Body of pancreas (tissue), 4 donors: ENCODE results near the gene DDX42. TPM values are rescaled to one million over a fixed set of nuclear protein-coding genes. Genes with fewer than 3 reads are reported as not detected.
"Not testable (repeated sequence)": the region's sequence is repeated elsewhere in the genome, so short reads cannot be mapped to it uniquely, and the experiment has no call there.

Experiments used
- ATAC-seq: fragments of 150-250 bp; one replicate; pipeline ENCODE4 v1.9.1; 2016
- DNase-seq, 4 donors: peaks; one replicate each; pipeline ENCODE4 v3.0.0-alpha.2; 2019
- H3K27ac ChIP-seq, 4 donors: fragments of 200-600 bp; sonication (generic); 1 replicate in 3 of 4; 2 replicates in 1 of 4; pipeline versions ENCODE4 v1.5.1 to v1.6.1; 2016 to 2019; ENCODE audit warnings: mild to moderate bottlenecking in 1 of 4, mixed read lengths in 1 of 4, moderate library complexity in 1 of 4
- H3K27me3 ChIP-seq, 2 donors: fragments of 200-600 bp; sonication (generic); one replicate each; pipeline ENCODE4 v1.6.0; 2016; ENCODE audit warnings: mild to moderate bottlenecking in 1 of 2
- H3K36me3 ChIP-seq, 2 donors: fragments of 200-600 bp; sonication (generic); replicated peaks in 1 of 2; 2 replicates each; pipeline ENCODE4 v1.5.1; 2016; ENCODE audit warnings: low read depth in 2 of 2; ENCODE audit not compliant: insufficient read depth in 1 of 2
- H3K4me1 ChIP-seq: fragments of 200-600 bp; sonication (generic); one replicate; pipeline ENCODE4 v1.6.0; 2016
- H3K4me3 ChIP-seq, 2 donors: fragments of 200-600 bp; sonication (generic); 1 replicate in 1 of 2; 2 replicates in 1 of 2; pipeline ENCODE4 v1.5.1; 2016 to 2019
- H3K9me3 ChIP-seq, 3 donors: fragments of 200-600 bp; sonication (generic); 1 replicate in 2 of 3; 2 replicates in 1 of 3; pipeline ENCODE4 v1.5.1; 2016
- POLR2A ChIP-seq, 3 donors: fragments of 450-650 bp; IDR thresholded peaks; one replicate each; pipeline ENCODE4 v1.6.1; 2016; ENCODE audit warnings: antibody characterized with exemption in 3 of 3, mild to moderate bottlenecking in 2 of 3
- WGBS, 2 donors: methylation state at CpG; one replicate each; pipeline ENCODE4 v1.1.5; 2017; 5-methylcytosine and 5-hydroxymethylcytosine counted together
- intact Hi-C: fragments of 100-400 bp; cut with DNase I; formaldehyde crosslinking; loops from one replicate; pipeline ENCODE4 v1.15.1; 2023
- total RNA-seq, 2 donors: library from RNA; depleted of rRNA; stranded (reverse); fragments of >200 nt; gene quantifications; one replicate each; pipeline ENCODE4 v1.1.0, GENCODE V29; 2016
- TF ChIP-seq, protein P1 (sequence below), 7 experiments: fragments of 450-650 bp in 4 of 7; fragments of 200-600 bp in 3 of 7; sonication (generic) in 3 of 7; IDR thresholded peaks; one replicate each; pipeline ENCODE4 v1.5.1; 2016 to 2019; ENCODE audit warnings: antibody characterized with exemption in 7 of 7

Gene DDX42
- total RNA-seq, 2 donors from 2014 or later, result 114 to 116 TPM

DNA sequence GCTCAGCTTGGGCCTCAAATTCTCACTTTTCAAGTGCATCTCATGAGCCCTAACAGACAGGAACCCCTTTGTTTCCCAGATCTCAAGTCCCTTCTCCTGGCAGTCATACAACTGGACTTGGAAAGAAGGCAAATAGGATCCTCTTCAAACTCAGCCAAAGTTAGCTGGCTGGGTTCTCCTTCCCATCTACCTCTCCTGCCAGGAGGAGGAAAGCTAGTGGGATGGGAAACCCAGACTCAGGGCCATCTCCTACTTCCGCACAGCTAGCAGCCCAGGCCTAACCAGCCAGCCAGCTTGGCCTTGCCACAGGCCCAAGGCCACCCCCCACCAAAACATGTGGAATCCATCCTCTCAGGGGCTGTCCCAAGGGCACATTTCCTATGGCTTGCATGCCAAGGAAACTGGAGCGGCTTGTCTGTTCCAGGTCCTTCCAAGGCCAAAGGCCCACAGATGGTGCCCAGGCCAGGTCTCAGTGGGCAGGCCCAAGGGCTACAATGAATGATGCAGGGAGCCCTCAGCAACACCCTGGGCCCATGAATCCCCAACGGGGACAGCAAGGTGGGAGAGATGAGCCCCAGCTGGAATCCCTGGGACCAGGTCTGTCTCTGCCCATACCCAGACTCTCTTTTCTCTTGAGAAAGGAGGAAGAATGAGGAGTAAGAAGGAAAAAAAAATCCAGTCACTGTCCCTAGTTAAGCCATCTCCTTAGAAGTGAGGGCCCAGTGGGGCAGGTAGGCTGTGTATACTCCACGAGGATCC lies 66.8 kb downstream of the DDX42 start:
- no peak for TF ChIP-seq POLR2A (IDR thresholded peaks at IDR 0.05)
- TF ChIP-seq, protein P1, sequence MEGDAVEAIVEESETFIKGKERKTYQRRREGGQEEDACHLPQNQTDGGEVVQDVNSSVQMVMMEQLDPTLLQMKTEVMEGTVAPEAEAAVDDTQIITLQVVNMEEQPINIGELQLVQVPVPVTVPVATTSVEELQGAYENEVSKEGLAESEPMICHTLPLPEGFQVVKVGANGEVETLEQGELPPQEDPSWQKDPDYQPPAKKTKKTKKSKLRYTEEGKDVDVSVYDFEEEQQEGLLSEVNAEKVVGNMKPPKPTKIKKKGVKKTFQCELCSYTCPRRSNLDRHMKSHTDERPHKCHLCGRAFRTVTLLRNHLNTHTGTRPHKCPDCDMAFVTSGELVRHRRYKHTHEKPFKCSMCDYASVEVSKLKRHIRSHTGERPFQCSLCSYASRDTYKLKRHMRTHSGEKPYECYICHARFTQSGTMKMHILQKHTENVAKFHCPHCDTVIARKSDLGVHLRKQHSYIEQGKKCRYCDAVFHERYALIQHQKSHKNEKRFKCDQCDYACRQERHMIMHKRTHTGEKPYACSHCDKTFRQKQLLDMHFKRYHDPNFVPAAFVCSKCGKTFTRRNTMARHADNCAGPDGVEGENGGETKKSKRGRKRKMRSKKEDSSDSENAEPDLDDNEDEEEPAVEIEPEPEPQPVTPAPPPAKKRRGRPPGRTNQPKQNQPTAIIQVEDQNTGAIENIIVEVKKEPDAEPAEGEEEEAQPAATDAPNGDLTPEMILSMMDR (IDR thresholded peaks at IDR 0.05), result no peak
- ATAC-seq, result no peak
- WGBS, 2 donors, result 40 to 43% methylated on average over 3 to 4 of the region's 4 CpGs
- DNase-seq, result peak in 3 of 4 donors; percentile 36 to 50 (median 37)
- intact Hi-C loops, result no loop called here
- Histone ChIP-seq H3K4me1 (peaks cover 58% of the 10 kb centered on the region), H3K9me3 (no peaks in the 10 kb centered on the region), H3K27ac (peak overlapping the region; percentile 65 to 94 (median 90)), H3K27me3 (no peaks in the 10 kb centered on the region), H3K4me3 (no peak overlapping the region), H3K36me3 (peaks cover 0 to 2% of the 10 kb centered on the region in 2 donors)

DNA sequence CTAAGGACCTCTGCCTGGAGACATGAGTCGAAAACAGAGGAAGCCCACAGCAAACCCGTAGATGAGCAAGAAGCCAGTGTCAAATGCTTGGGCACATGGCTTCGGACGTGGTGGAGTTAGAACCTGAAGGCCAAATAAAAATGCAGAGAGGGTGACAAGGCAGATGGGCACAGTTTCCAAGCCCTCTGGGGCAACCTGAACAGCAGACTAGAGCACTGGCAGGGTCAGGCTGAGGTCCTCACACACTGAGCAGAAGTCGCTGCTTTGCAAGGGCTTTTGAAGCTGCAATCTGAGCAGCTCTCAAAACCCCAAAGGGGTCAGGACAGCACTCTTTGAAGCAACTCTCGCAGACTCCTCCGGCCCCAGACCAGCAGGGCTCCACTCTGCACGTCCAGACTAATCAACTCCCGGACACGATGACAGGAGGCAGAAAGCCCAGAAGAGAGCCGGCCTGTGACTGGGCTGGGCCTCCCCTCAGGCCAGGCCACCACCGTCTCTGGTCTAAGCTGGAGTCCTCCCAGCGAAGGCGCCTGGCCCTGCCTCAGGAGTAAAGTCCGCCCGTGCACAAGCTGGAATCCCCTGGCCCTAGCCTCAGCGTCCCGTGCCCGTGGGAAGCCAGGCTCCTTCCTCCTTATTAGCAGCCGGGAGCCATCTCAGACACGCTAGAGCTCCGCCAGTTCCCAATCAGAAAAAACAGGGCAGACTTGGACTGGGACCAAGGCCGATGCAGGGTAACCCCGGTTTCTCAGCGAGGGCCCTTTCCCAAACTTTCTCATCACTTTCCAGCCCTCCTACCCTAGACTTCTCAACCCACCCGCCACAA lies 67.6 kb downstream of the DDX42 start:
- Histone ChIP-seq H3K27me3 (no peaks in the 10 kb centered on the region), H3K36me3 (no peaks in the 10 kb centered on the region), H3K4me1 (peaks cover 57% of the 10 kb centered on the region), H3K27ac (peak overlapping the region; percentile 87 to 94 (median 93)), H3K4me3 (peak overlapping the region; percentile 75 to 83), H3K9me3 (no peaks in the 10 kb centered on the region)
- 3 to 7% methylated on average over 9 to 24 of the region's 26 CpGs for WGBS, 2 donors
- ATAC-seq (peak; percentile 1), DNase-seq (peak; percentile 61 to 65 (median 65))
- peak in 2 of 3 donors; percentile 37 to 45 for TF ChIP-seq POLR2A (IDR thresholded peaks at IDR 0.05)
- TF ChIP-seq, protein P1 (IDR thresholded peaks at IDR 0.05), result no peak
- intact Hi-C loops, result no loop called here

DNA sequence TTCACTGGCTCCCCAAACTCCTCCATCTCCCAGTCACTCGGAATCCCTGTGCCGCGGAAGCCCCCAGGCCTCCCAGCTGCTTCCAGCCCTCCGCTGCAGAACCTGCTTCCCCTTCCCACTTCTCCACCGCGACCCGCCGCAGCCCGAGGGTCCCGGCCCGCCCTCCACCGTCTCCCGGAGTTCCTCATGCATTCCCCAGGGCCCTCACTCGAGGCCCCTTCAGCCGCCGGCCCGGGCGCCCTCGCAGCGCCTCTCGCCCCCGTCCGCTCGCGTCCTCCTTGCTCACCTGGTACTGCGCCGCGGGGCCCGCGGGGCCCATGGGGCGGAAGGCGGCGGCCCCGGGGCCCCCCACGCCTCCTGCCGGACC lies 68.2 kb downstream of the DDX42 start:
- Histone ChIP-seq H3K27me3 (no peaks in the 10 kb centered on the region), H3K36me3 (no peaks in the 10 kb centered on the region), H3K9me3 (no peaks in the 10 kb centered on the region), H3K4me1 (peaks cover 51% of the 10 kb centered on the region), H3K27ac (peak overlapping the region; percentile 87 to 94 (median 93)), H3K4me3 (peak overlapping the region; percentile 75 to 83)
- DNase-seq, result peak in 3 of 4 donors; percentile 38 to 53 (median 42)
- TF ChIP-seq POLR2A (IDR thresholded peaks at IDR 0.05), result peak in 1 of 3 donors; percentile 2
- TF ChIP-seq, protein P1 (IDR thresholded peaks at IDR 0.05), result no peak
- intact Hi-C loops, result no loop called here
- ATAC-seq, result peak; percentile 12
- WGBS, 2 donors, result 0% methylated on average over 20 to 31 of the region's 36 CpGs

DNA sequence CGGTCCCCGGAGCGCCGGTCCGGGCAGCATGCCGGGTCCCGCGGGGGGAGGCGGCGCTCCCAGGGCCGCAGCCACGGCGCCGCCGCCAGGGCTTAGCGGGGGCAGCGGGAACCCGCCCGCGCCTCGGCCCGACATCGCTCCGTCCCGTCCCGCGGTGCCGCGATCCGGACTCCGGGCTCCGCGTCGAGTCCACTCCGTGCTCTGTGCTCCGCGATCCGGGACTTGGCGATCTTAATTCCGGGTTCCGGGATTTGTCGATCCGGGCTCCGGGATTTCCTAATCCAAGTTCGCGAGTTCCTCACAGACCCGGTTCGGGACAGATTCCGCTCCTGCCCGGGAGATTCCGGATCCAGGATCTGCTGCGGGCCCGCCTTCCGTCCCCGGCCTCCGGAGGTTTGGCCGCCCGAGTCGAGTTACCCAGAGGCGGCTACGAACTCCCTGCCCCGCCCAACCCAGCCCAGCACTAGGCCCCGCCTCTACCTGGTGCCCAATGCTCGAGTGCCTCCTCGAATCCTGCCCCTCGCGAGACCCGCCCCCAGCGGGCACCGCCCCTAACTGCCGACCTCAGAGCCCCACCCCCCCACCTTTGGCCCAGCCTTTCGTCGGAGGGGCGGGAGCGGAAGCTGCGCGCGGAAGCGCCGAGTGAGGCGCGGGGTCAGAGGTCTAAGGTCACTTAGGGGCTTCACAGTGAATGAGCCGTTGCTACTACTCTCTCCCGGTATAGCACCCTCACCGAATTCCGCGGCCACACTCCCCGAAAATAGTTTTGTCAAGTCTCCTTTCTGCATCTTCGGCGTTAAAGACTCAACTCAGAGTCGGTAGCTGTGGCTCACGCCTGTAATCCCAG lies 68.8 kb downstream of the DDX42 start, which contains the start of gene SMARCD2:
Gene SMARCD2 (minus strand): TSS at position 146 of the 847 bp plus-strand sequence. CDS start 11 bp downstream, at position 135.
- Histone ChIP-seq H3K36me3 (no peaks in the 10 kb centered on the region), H3K4me3 (peak within 1 kb of the TSS; percentile 75 to 83), H3K4me1 (peaks cover 45% of the 10 kb centered on the region), H3K27ac (peak within 1 kb of the TSS; percentile 87 to 94 (median 93)), H3K27me3 (no peaks in the 10 kb centered on the region), H3K9me3 (no peaks in the 10 kb centered on the region)
- 0% methylated on average over 7 to 68 of the region's 92 CpGs for WGBS, 2 donors
- ATAC-seq, result peak; percentile 89
- peak; percentile 99 for DNase-seq
- TF ChIP-seq, protein P1 (IDR thresholded peaks at IDR 0.05), result peak in 3 of 7 experiments; percentile 9 to 28 (median 19)
- TF ChIP-seq POLR2A (IDR thresholded peaks at IDR 0.05), result peak; percentile 60 to 72 (median 62)
- intact Hi-C loops, result no loop called here

DNA sequence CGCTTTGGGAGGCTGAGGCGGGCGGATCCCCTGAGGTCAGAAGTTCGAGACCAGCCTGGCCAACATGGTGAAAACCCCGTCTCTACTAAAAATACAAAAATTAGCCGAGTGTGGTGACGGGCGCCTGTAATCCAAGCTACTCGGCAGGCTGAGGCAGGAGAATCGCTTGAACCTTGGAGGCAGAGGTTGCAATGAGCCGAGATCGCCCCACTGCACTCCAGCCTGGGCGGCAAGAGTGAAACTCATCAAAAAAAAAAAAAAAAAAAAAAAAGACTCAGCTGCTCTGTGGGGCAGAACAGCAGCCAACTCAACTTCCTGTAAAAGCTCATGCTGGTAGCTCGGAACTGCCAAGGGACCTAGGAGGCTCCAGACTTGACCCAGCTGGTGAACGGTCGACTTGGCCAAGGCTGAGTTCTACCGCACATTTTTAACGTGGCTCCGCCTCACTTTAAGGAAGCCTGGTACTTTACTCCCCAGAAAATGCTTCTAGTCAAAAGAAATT lies 69.5 kb downstream of the DDX42 start:
- 9 to 12% methylated on average over 15 to 19 of the region's 19 CpGs for WGBS, 2 donors
- ATAC-seq, result not testable (repeated sequence)

More for the DNA sequence above, 69.5 kb downstream of the DDX42 start:
- H3K36me3 ChIP-seq, H3K27me3 ChIP-seq, H3K9me3 ChIP-seq, intact Hi-C loops: not testable (repeated sequence)
- H3K27ac ChIP-seq, result peak overlapping the region; percentile 85 to 94 (median 90)
- peaks cover 40% of the 10 kb centered on the region for H3K4me1 ChIP-seq
- H3K4me3 ChIP-seq, result peak overlapping the region in 1 of 2 donors; percentile 32
- peak in 3 of 4 donors; percentile 45 to 68 (median 55) for DNase-seq
